ENCODE results near the gene ADIPOQ. TPM values are rescaled to one million over a fixed set of nuclear protein-coding genes. Genes with fewer than 3 reads are reported as not detected.

The ADIPOQ gene
- total and polyA plus RNA-seq, 7 donors = 0.54 to 53.5 (median 1.3) TPM; not detected in 1

- TF ChIP-seq POLR2A (IDR thresholded peaks at IDR 0.05) = no peak
- 0 to 97% methylated on average over 1 of the region's 1 CpG for WGBS, 2 donors
- intact Hi-C loops (cut with DNase I) = no loop called here
- no peaks in the 10 kb centered on the region for H3K4me1 ChIP-seq
- H3K36me3 ChIP-seq = no peaks in the 10 kb centered on the region
- no peaks in the 10 kb centered on the region for H3K9me3 ChIP-seq
- no peaks in the 10 kb centered on the region for H3K27me3 ChIP-seq
- no peak overlapping the region for H3K4me3 ChIP-seq
- no peak for DNase-seq
- H3K27ac ChIP-seq = no peak overlapping the region
Measured at GRCh38 chr3:186875708-186876107, 33.2 kb downstream of the ADIPOQ start.

DNA sequence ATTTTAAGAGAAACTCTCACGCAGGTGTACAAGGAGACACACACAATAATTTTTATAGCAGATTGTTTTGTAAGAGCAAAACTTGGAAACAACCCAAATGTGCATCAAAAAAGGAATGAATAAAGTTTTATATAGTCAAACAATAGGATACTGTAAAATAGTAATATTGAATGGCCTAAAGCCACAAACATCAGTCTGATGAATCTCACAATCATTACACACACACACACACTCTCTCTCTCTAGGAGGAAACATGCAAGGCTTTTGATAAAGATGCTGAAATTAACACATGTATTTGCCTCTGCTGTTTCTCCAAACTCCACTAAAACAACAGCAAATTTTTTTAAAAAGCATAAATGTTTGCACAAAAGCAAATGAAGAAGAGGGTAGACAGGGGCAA is 37.3 kb downstream of the ADIPOQ start:
- no peak for TF ChIP-seq POLR2AphosphoS5 (IDR thresholded peaks at IDR 0.05)
- TF ChIP-seq EP300 (IDR thresholded peaks at IDR 0.05) = no peak
- TF ChIP-seq POLR2A (IDR thresholded peaks at IDR 0.05) = no peak
- no peak for TF ChIP-seq CTCF (IDR thresholded peaks at IDR 0.05)
- WGBS, 2 donors = 30 to 71% methylated on average over 1 of the region's 1 CpG
- H3K27ac ChIP-seq = no peak overlapping the region
- H3K36me3 ChIP-seq = no peaks in the 10 kb centered on the region
- no peaks in the 10 kb centered on the region for H3K4me1 ChIP-seq
- no peaks in the 10 kb centered on the region for H3K27me3 ChIP-seq
- intact Hi-C loops (cut with DNase I) = no loop called here
- H3K9me3 ChIP-seq = no peaks in the 10 kb centered on the region
- H3K4me3 ChIP-seq = no peak overlapping the region
- DNase-seq = no peak

DNA sequence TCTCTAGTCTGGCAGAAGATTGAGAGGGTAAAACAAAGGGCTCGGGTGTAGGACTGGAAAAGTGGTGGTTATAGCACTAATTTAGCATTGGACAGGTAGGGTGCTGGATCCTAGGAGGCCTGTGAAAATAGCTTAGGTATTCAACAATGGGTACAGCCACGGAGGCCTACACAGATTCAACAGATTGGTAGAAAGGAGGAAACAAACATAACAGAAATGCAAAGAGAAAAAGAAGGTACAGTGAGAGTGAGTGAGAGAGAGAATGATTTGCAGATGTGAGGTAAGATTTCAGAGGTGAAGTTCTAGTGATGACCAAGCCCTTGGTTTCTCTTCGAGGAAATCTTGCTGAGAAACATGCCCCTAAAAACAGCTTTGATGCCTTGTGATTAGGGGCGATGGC is 37.9 kb downstream of the ADIPOQ start:
- Histone ChIP-seq H3K4me1 (no peaks in the 10 kb centered on the region), H3K27me3 (no peaks in the 10 kb centered on the region), H3K9me3 (no peaks in the 10 kb centered on the region), H3K27ac (no peak overlapping the region), H3K36me3 (no peaks in the 10 kb centered on the region), H3K4me3 (no peak overlapping the region)
- WGBS, 2 donors = 78 to 80% methylated on average over 4 of the region's 4 CpGs
- DNase-seq = no peak
- TF ChIP-seq POLR2AphosphoS5 (IDR thresholded peaks at IDR 0.05) (no peak), POLR2A (IDR thresholded peaks at IDR 0.05) (no peak), EP300 (IDR thresholded peaks at IDR 0.05) (no peak), CTCF (IDR thresholded peaks at IDR 0.05) (no peak)
- intact Hi-C loops (cut with DNase I) = no loop called here

DNA sequence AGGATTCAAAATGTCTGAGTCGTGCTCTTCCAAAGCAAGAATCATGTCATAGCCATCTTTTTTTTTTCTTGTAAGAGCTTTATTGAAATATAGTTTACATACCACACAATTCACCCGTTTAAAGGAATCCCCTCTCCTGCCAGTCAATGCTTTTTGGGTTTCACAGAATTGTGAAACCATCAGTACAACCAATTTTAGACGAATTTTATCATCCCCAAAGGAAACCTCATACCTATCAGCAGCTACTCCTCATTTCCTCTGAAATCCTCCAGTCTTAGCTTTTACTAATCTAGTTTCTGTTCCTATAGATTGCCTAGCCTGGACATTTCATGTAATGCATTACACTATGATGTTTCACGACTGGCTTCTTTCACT is 39.6 kb downstream of the ADIPOQ start:
- no peak for DNase-seq
- H3K27ac ChIP-seq = no peak overlapping the region
- H3K4me3 ChIP-seq = no peak overlapping the region
- intact Hi-C loops (cut with DNase I) = no loop called here
- no peaks in the 10 kb centered on the region for H3K27me3 ChIP-seq
- 50 to 75% methylated on average over 4 of the region's 4 CpGs for WGBS, 2 donors
- H3K9me3 ChIP-seq = no peaks in the 10 kb centered on the region
- TF ChIP-seq POLR2AphosphoS5 (IDR thresholded peaks at IDR 0.05) = no peak
- TF ChIP-seq POLR2A (IDR thresholded peaks at IDR 0.05) = no peak
- TF ChIP-seq EP300 (IDR thresholded peaks at IDR 0.05) = no peak
- no peak for TF ChIP-seq CTCF (IDR thresholded peaks at IDR 0.05)
- no peaks in the 10 kb centered on the region for H3K36me3 ChIP-seq
- no peaks in the 10 kb centered on the region for H3K4me1 ChIP-seq

GRCh38 chr3:186882881-186883685 is 40.6 kb downstream of the ADIPOQ start:
- TF ChIP-seq CTCF (IDR thresholded peaks at IDR 0.05) (no peak), POLR2AphosphoS5 (IDR thresholded peaks at IDR 0.05) (no peak), POLR2A (IDR thresholded peaks at IDR 0.05) (no peak), EP300 (IDR thresholded peaks at IDR 0.05) (no peak)
- intact Hi-C loops (cut with DNase I) = no loop called here
- Histone ChIP-seq H3K36me3 (no peaks in the 10 kb centered on the region), H3K4me3 (no peak overlapping the region), H3K27ac (no peak overlapping the region), H3K9me3 (no peaks in the 10 kb centered on the region), H3K27me3 (no peaks in the 10 kb centered on the region), H3K4me1 (no peaks in the 10 kb centered on the region)
- 89 to 91% methylated on average over 6 of the region's 6 CpGs for WGBS, 2 donors
- DNase-seq = no peak

All from sigmoid colon (tissue), 7 donors.